Adrenal gland (tissue), 5 donors: ENCODE data around the gene PCSK6.

Source experiments
- POLR2A ChIP-seq, 2 donors: fragments of 450-650 bp; IDR thresholded peaks; one replicate each; pipeline ENCODE4 v1.6.1; 2017; ENCODE audit warnings: antibody characterized with exemption in 2 of 2, mild to moderate bottlenecking in 2 of 2, moderate library complexity in 1 of 2
- TF ChIP-seq, protein P1 (sequence below), 6 experiments: fragments of 450-650 bp in 4 of 6; fragments of 200-600 bp in 2 of 6; sonication (generic) in 1 of 6; IDR thresholded peaks; 1 replicate in 5 of 6; 2 replicates in 1 of 6; pipeline versions ENCODE4 v1.5.1 to v1.8.0; 2016 to 2021; ENCODE audit warnings: antibody characterized with exemption in 6 of 6, mild to moderate bottlenecking in 2 of 6, moderate library complexity in 1 of 6
- donor health status: DM: no; HTN: no; CAD: no.

DNA sequence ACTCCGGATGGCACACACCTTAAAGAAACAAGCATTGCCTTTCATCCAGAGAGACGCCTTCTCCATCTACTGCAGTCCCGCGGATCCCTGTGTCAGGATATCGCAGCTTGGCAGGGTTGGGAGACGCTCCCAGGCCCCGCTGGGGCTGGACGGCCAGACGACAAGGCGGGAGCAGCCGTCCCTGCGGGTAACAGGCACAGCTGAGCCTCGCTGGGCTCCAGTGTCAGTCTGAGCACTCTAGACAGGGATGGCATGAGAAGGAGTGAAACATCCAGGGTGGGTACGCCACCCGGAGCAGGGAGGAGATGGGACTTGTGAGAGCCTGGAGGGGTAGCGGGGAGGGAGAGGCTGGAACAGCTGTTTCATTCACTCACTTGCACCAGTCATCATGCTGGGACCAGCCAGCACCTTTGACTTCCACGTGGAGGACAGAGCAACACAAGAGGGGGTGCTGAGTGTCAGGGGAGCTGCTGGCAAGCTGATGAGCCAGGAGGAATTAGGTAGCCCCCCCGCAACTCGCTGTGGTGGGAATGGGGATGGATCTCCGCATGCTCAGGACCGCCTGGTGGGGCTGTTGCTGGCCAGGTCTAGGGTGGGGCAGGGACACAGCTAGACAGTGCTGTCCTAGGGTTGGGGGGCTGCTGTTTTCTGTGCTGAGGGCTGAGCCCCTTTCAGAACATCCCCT lies 162.9 kb downstream of the PCSK6 start:
- TF ChIP-seq, protein P1, sequence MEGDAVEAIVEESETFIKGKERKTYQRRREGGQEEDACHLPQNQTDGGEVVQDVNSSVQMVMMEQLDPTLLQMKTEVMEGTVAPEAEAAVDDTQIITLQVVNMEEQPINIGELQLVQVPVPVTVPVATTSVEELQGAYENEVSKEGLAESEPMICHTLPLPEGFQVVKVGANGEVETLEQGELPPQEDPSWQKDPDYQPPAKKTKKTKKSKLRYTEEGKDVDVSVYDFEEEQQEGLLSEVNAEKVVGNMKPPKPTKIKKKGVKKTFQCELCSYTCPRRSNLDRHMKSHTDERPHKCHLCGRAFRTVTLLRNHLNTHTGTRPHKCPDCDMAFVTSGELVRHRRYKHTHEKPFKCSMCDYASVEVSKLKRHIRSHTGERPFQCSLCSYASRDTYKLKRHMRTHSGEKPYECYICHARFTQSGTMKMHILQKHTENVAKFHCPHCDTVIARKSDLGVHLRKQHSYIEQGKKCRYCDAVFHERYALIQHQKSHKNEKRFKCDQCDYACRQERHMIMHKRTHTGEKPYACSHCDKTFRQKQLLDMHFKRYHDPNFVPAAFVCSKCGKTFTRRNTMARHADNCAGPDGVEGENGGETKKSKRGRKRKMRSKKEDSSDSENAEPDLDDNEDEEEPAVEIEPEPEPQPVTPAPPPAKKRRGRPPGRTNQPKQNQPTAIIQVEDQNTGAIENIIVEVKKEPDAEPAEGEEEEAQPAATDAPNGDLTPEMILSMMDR (IDR thresholded peaks at IDR 0.05), result no peak
- TF ChIP-seq POLR2A (IDR thresholded peaks at IDR 0.05), result no peak
